ENCODE measurements around the gene CRIP1.

GRCh38 chr14:105480199-105480746, 6.4 kb upstream of the CRIP1 start:
- TF ChIP-seq CTCF (IDR thresholded peaks at IDR 0.05) (no peak), EZH2 (IDR thresholded peaks at IDR 0.05; ENCODE audit: borderline replicate concordance, insufficient read depth, low read depth, low read length, poor library complexity, severe bottlenecking) (no peak)
